Measurements from ENCODE around the gene OR52B2.
"Not testable (repeated sequence)": the region's sequence is repeated elsewhere in the genome, so short reads cannot be mapped to it uniquely, and the experiment has no call there.

The OR52B2 gene

DNA sequence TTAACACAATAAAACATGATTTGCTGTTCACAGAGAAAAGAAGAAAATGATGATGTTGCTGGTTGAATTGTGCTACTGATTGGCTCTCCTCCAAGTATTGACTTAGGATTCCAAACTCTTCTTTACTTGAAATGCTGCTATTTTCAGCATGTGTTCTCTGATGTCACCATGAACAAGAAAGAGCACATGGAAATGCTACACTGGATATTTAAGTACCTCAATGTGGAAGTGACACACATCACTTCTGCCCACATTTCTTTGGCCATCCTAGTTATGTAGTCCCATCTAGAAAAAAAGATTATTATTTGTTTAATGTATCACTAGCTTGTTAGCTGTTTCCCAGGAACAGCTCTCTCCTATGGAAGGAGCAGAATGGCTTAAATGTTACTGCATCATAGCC lies 27.2 kb downstream of the OR52B2 start:
- no peaks in the 10 kb centered on the region for H3K27me3 ChIP-seq (ENCODE audit: insufficient read depth, poor library complexity, severe bottlenecking)
- TF ChIP-seq, protein P1, sequence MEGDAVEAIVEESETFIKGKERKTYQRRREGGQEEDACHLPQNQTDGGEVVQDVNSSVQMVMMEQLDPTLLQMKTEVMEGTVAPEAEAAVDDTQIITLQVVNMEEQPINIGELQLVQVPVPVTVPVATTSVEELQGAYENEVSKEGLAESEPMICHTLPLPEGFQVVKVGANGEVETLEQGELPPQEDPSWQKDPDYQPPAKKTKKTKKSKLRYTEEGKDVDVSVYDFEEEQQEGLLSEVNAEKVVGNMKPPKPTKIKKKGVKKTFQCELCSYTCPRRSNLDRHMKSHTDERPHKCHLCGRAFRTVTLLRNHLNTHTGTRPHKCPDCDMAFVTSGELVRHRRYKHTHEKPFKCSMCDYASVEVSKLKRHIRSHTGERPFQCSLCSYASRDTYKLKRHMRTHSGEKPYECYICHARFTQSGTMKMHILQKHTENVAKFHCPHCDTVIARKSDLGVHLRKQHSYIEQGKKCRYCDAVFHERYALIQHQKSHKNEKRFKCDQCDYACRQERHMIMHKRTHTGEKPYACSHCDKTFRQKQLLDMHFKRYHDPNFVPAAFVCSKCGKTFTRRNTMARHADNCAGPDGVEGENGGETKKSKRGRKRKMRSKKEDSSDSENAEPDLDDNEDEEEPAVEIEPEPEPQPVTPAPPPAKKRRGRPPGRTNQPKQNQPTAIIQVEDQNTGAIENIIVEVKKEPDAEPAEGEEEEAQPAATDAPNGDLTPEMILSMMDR (IDR thresholded peaks at IDR 0.05; ENCODE audit: poor library complexity, severe bottlenecking) = no peak
- no peak overlapping the region for H3K4me3 ChIP-seq (ENCODE audit: severe bottlenecking)
- no peaks in the 10 kb centered on the region for H3K9me3 ChIP-seq (ENCODE audit: severe bottlenecking)
- no peaks in the 10 kb centered on the region for H3K36me3 ChIP-seq (ENCODE audit: low read depth)
- ATAC-seq (ENCODE audit: low read depth) = no peak
- no peak overlapping the region for H3K27ac ChIP-seq (ENCODE audit: poor library complexity, severe bottlenecking)
- no peak for DNase-seq (ENCODE audit: low spot score)
- H3K4me1 ChIP-seq (ENCODE audit: insufficient read depth, poor library complexity, severe bottlenecking) = no peaks in the 10 kb centered on the region

DNA sequence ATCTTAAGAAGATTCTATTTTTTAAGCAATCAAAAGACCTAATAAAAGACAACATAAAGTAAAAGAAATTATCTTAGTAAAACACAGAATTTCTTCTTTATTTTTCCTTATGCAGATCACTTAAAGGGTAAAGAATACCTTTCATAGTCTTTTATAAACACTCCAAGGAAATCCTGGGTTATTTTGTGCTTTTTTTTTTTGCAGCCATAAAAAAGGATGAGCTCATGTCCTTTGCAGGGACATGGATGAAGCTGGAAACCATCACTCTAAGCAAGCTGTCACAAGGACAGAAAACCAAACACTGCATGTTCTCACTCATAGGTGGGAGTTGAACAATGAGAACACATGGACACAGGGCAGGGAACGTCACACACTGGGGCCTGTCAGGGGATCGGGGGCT lies 34.2 kb downstream of the OR52B2 start:
- H3K27me3 ChIP-seq (ENCODE audit: insufficient read depth, poor library complexity, severe bottlenecking); ATAC-seq (ENCODE audit: low read depth): not testable (repeated sequence)

DNA sequence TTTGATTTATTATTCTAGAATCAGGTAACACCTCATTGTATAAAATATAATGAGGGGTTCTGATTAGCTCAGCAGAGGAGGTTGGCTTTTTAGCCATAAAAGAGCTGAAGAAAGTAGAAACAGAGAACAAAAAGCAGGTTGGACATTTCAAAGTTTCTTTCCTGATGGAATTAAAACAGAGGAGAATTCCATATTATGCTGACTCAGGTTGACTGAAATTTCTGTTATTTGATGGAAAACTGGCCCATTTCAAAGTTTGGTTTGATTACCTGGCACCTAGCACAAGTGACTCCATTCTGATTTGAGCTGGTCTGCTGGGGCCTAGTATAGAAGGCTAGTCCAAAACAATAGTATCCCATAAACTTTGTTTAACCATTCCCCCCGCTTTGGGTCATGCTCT lies 37.7 kb downstream of the OR52B2 start:
- Histone ChIP-seq H3K27me3 (ENCODE audit: insufficient read depth, poor library complexity, severe bottlenecking) (peaks cover 7% of the 10 kb centered on the region), H3K4me3 (ENCODE audit: severe bottlenecking) (no peak overlapping the region), H3K27ac (ENCODE audit: poor library complexity, severe bottlenecking) (no peak overlapping the region), H3K36me3 (ENCODE audit: low read depth) (no peaks in the 10 kb centered on the region), H3K9me3 (ENCODE audit: severe bottlenecking) (peaks cover 1% of the 10 kb centered on the region), H3K4me1 (ENCODE audit: insufficient read depth, poor library complexity, severe bottlenecking) (no peaks in the 10 kb centered on the region)
- DNase-seq (ENCODE audit: low spot score) = no peak
- TF ChIP-seq, protein P1 (IDR thresholded peaks at IDR 0.05; ENCODE audit: poor library complexity, severe bottlenecking) = no peak
- no peak for ATAC-seq (ENCODE audit: low read depth)

More for the DNA sequence above, 34.2 kb downstream of the OR52B2 start:
- H3K4me3 ChIP-seq (ENCODE audit: severe bottlenecking); H3K27ac ChIP-seq (ENCODE audit: poor library complexity, severe bottlenecking); DNase-seq (ENCODE audit: low spot score); H3K9me3 ChIP-seq (ENCODE audit: severe bottlenecking); H3K36me3 ChIP-seq (ENCODE audit: low read depth); H3K4me1 ChIP-seq (ENCODE audit: insufficient read depth, poor library complexity, severe bottlenecking): not testable (repeated sequence)

- Histone ChIP-seq H3K36me3 (ENCODE audit: low read depth) (no peaks in the 10 kb centered on the region), H3K4me1 (ENCODE audit: insufficient read depth, poor library complexity, severe bottlenecking) (no peaks in the 10 kb centered on the region), H3K27me3 (ENCODE audit: insufficient read depth, poor library complexity, severe bottlenecking) (peaks cover 5% of the 10 kb centered on the region), H3K27ac (ENCODE audit: poor library complexity, severe bottlenecking) (no peak overlapping the region), H3K9me3 (ENCODE audit: severe bottlenecking) (peaks cover 1% of the 10 kb centered on the region), H3K4me3 (ENCODE audit: severe bottlenecking) (no peak overlapping the region)
- DNase-seq (ENCODE audit: low spot score) (no peak), ATAC-seq (ENCODE audit: low read depth) (no peak)
- TF ChIP-seq, protein P1 (IDR thresholded peaks at IDR 0.05; ENCODE audit: poor library complexity, severe bottlenecking) = no peak
These were observed 40.5 kb downstream of the OR52B2 start for GRCh38 chr11:6129635-6130034.

- Histone ChIP-seq H3K36me3 (ENCODE audit: low read depth) (no peaks in the 10 kb centered on the region), H3K9me3 (ENCODE audit: severe bottlenecking) (peaks cover 1% of the 10 kb centered on the region), H3K4me3 (ENCODE audit: severe bottlenecking) (no peak overlapping the region), H3K27ac (ENCODE audit: poor library complexity, severe bottlenecking) (no peak overlapping the region), H3K27me3 (ENCODE audit: insufficient read depth, poor library complexity, severe bottlenecking) (peaks cover 2% of the 10 kb centered on the region), H3K4me1 (ENCODE audit: insufficient read depth, poor library complexity, severe bottlenecking) (no peaks in the 10 kb centered on the region)
- ATAC-seq (ENCODE audit: low read depth) (no peak), DNase-seq (ENCODE audit: low spot score) (no peak)
- TF ChIP-seq, protein P1 (IDR thresholded peaks at IDR 0.05; ENCODE audit: poor library complexity, severe bottlenecking) = no peak
These were observed 41.1 kb downstream of the OR52B2 start for GRCh38 chr11:6129011-6129410.
